Sigmoid colon (tissue), 4 donors: ENCODE results near the gene ZCCHC7.

Source experiments
- POLR2A ChIP-seq, 2 donors: fragments of 450-650 bp; IDR thresholded peaks; one replicate each; pipeline ENCODE4 v1.6.1; 2016; ENCODE audit warnings: antibody characterized with exemption in 2 of 2, mild to moderate bottlenecking in 2 of 2, moderate library complexity in 2 of 2
- POLR2AphosphoS5 ChIP-seq, 4 donors: sonication (generic); formaldehyde crosslinking; IDR thresholded peaks; one replicate each; pipeline ENCODE4 v1.6.1; 2017; ENCODE audit warnings: antibody characterized with exemption in 4 of 4
- TF ChIP-seq, protein P1 (sequence below), 4 experiments: fragments of 450-650 bp in 3 of 4; fragments of 200-600 bp in 1 of 4; IDR thresholded peaks; one replicate each; pipeline ENCODE4 v1.5.1; 2016 to 2019; ENCODE audit warnings: antibody characterized with exemption in 4 of 4, mild to moderate bottlenecking in 3 of 4, moderate library complexity in 2 of 4

DNA sequence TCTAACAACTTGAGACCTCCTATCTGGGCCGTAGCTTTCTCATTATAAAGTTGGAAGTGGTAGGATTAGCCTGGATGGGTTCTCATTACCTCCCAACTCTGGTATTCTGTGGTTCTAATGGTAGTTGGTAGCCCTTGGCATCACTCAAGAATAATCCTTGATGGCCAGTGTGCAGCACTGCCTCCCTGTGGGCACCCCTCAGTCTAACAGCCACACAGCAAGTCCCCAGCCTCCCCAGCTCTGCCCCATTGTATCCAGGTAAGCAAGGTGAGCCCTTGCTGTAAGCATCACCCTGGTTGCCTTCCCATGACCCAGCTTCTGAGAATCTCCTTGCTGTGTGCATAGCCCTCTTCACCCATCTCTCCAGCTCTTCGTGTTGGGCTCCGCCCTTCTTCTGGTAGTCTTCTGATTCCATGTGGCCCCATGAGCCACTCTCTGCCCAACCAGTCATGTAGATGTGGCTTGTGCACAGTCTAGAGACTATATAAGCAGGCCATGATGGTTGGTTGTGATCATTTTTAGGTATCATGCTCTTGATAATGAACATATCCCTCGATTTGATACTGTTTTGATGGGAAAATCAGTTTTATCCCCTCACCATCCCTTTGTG lies 244.5 kb downstream of the ZCCHC7 start:
- TF ChIP-seq, protein P1, sequence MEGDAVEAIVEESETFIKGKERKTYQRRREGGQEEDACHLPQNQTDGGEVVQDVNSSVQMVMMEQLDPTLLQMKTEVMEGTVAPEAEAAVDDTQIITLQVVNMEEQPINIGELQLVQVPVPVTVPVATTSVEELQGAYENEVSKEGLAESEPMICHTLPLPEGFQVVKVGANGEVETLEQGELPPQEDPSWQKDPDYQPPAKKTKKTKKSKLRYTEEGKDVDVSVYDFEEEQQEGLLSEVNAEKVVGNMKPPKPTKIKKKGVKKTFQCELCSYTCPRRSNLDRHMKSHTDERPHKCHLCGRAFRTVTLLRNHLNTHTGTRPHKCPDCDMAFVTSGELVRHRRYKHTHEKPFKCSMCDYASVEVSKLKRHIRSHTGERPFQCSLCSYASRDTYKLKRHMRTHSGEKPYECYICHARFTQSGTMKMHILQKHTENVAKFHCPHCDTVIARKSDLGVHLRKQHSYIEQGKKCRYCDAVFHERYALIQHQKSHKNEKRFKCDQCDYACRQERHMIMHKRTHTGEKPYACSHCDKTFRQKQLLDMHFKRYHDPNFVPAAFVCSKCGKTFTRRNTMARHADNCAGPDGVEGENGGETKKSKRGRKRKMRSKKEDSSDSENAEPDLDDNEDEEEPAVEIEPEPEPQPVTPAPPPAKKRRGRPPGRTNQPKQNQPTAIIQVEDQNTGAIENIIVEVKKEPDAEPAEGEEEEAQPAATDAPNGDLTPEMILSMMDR (IDR thresholded peaks at IDR 0.05): no peak
- TF ChIP-seq POLR2A (IDR thresholded peaks at IDR 0.05) (no peak), POLR2AphosphoS5 (IDR thresholded peaks at IDR 0.05) (no peak)
